SK-N-SH treated with all-trans-retinoic acid at 6 μM for 48 hours (cell line): ENCODE measurements around the gene DRC1.

Source experiments
- ATAC-seq: fragments of 200-7000 bp; cut with Tn5 transposase; 3 replicates; pipeline ENCODE4 v1.9.1; 2020; ENCODE audit warnings: mild to moderate bottlenecking, moderate library complexity
- GLIS3 ChIP-seq: fragments of 250-450 bp; sonication (Bioruptor Pico); IDR thresholded peaks from 2 replicates; pipeline ENCODE4 v1.5.0; 2020; ENCODE audit warnings: mild to moderate bottlenecking, moderate library complexity
- ISL1 ChIP-seq: fragments of 250-450 bp; sonication (Bioruptor Pico); IDR thresholded peaks from 2 replicates; pipeline ENCODE4 v2.1.2; 2022; ENCODE audit warnings: mild to moderate bottlenecking, moderate library complexity
- TOX ChIP-seq: fragments of 250-450 bp; sonication (Bioruptor Pico); IDR thresholded peaks from 2 replicates; pipeline ENCODE4 v1.8.0; 2021; ENCODE audit warnings: mild to moderate bottlenecking, moderate library complexity, borderline replicate concordance

Gene DRC1

DNA sequence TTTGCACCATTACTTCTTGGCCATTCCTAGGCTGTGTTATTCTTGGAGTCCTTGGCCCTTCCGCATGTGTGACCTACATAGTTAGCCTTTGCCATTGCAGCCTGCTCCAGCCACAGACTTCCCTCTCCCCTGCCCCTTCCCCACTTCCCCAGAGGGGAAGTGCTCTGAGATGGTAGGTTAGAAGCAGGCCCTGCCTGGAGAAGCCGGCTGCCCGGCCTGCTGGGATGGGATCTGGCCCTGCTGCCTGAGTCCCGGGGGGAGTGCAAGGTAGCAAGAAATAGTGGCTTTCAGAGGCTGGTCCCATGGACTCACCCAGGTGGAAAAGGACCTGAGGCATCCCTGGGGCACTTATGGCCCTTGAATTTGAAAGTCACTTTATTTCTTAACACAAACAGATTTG is 104.6 kb downstream of the DRC1 start:
- no peak for ATAC-seq
- TF ChIP-seq ISL1 (CRISPR knock-in tag) (no peak), TOX (CRISPR knock-in tag) (no peak), GLIS3 (no peak)
- TF ChIP-seq, all 23 proteins: peak for 0
